ENCODE measurements around the gene SGPL1.

- TF ChIP-seq ZNF274 (IDR thresholded peaks at IDR 0.05; ENCODE audit: low read depth, low read length) (no peak), POLR2A (IDR thresholded peaks at IDR 0.05; ENCODE audit: borderline replicate concordance, extremely low read depth, insufficient read depth, insufficient read length) (no peak), CTCF (IDR thresholded peaks at IDR 0.05 in 2 of 3, conservative IDR thresholded peaks at IDR 0.05 in 1 of 3; ENCODE audit: borderline replicate concordance in 1 of 3, insufficient read depth in 1 of 3, low read depth in 2 of 3, low read length in 2 of 3) (no peak), MAX (IDR thresholded peaks at IDR 0.05) (no peak), SP1 (IDR thresholded peaks at IDR 0.05; ENCODE audit: low read depth) (no peak), SIN3A (IDR thresholded peaks at IDR 0.05; ENCODE audit: low read depth) (no peak), YY1 (IDR thresholded peaks at IDR 0.05; ENCODE audit: extremely low read depth, insufficient replicate concordance, low read depth, low read length) (no peak), EZH2 (IDR thresholded peaks at IDR 0.05) (no peak)
Measured at GRCh38 chr10:70910486-70911341, 95.0 kb downstream of the SGPL1 start.

All from HCT116 (cell line).